HepG2 (cell line): Measurements from ENCODE around the gene GPR152. TPM values are rescaled to one million over a fixed set of nuclear protein-coding genes. Genes with fewer than 3 reads are reported as not detected.
"Not testable (repeated sequence)": the region's sequence is repeated elsewhere in the genome, so short reads cannot be mapped to it uniquely, and the experiment has no call there.

Experiments used
- ATAC-seq: fragments of 200-7000 bp; cut with Tn5 transposase; 3 replicates; pipeline ENCODE4 v1.9.1; 2020; ENCODE audit warnings: mild to moderate bottlenecking, moderate library complexity
- BruUV-seq: library from RNA; stranded (reverse); fragments of 400-500 nt; replicated peaks from 2 replicates; lab custom pipeline; 2021; lab: Mats Ljungman, UMichigan
- CTCF ChIA-PET: fragments of 300-600 bp; formaldehyde crosslinking; extraction: SDS; loops from one replicate; lab custom pipeline; 2021; ENCODE audit warnings: low total read pairs, inconsistent platforms, low intra/inter-chr PET ratio; lab: Yijun Ruan, JAX
- POLR2A ChIA-PET: fragments of 350-600 bp; sonication (Branson Sonifier 250); formaldehyde crosslinking; loops from one replicate; lab custom pipeline; 2020; ENCODE audit warnings: antibody characterized with exemption, inconsistent platforms; lab: Yijun Ruan, JAX
- DNase-seq: peaks from one replicate; pipeline ENCODE4 v3.0.0-alpha.2; 2015; ENCODE audit warnings: low spot score
- FAIRE-seq: peaks from 3 replicates; lab custom pipeline; 2011; peaks lifted over from hg19 to GRCh38; lab: Jason Lieb, UNC
- H2AFZ ChIP-seq: one replicate; pipeline ENCODE4 v1.6.1; 2011; ENCODE audit warnings: low read length, inconsistent platforms
- H3K27ac ChIP-seq: fragments of 300-600 bp; 3 replicates; pipeline ENCODE4 v1.8.0; 2011; ENCODE audit warnings: mixed run types, mild to moderate bottlenecking, mixed read lengths, low read length, inconsistent platforms; ENCODE audit not compliant: insufficient read depth; ENCODE audit errors: extremely low read length
- H3K27me3 ChIP-seq, 2 experiments: fragments of 200-600 bp in 1 of 2; 2 replicates in 1 of 2; 3 replicates in 1 of 2; pipeline versions ENCODE4 v1.6.0 to v1.8.0; 2011; ENCODE audit warnings: low read length in 2 of 2, mild to moderate bottlenecking in 2 of 2, moderate library complexity in 2 of 2, inconsistent platforms in 1 of 2; ENCODE audit not compliant: insufficient read depth in 2 of 2, control insufficient read depth in 1 of 2
- H3K36me3 ChIP-seq, 2 experiments: fragments of 200-600 bp in 1 of 2; replicated peaks in 1 of 2; 2 replicates in 1 of 2; 3 replicates in 1 of 2; pipeline versions ENCODE4 v1.5.1 to v1.8.0; 2011; ENCODE audit warnings: low read length in 2 of 2, inconsistent platforms in 1 of 2; ENCODE audit not compliant: insufficient read depth in 2 of 2, control insufficient read depth in 1 of 2
- H3K4me1 ChIP-seq: 2 replicates; pipeline ENCODE4 v1.5.1; 2012; ENCODE audit warnings: low read length, inconsistent platforms; ENCODE audit not compliant: insufficient read depth
- H3K4me2 ChIP-seq: 2 replicates; pipeline ENCODE4 v1.6.0; 2011; ENCODE audit warnings: low read depth, low read length, inconsistent platforms
- H3K4me3 ChIP-seq, 3 experiments: fragments of 200-600 bp in 1 of 3; sonication (generic), shearing (Covaris generic) in 1 of 3; replicated peaks in 1 of 3; 2 replicates each; pipeline ENCODE4 v1.5.1; 2011 to 2016; ENCODE audit warnings: low read length in 3 of 3, inconsistent platforms in 2 of 3, low read depth in 2 of 3, mild to moderate bottlenecking in 2 of 3, control low read depth in 1 of 3, mixed read lengths in 1 of 3; ENCODE audit not compliant: insufficient read depth in 1 of 3
- H3K79me2 ChIP-seq: one replicate; pipeline ENCODE4 v1.6.1; 2011; ENCODE audit warnings: low read length, inconsistent platforms; ENCODE audit not compliant: insufficient read depth
- H3K9ac ChIP-seq: 2 replicates; pipeline ENCODE4 v1.6.0; 2011; ENCODE audit warnings: mild to moderate bottlenecking, low read depth, low read length, inconsistent platforms; ENCODE audit not compliant: insufficient read depth
- H3K9me3 ChIP-seq: 2 replicates; pipeline ENCODE4 v1.5.1; 2012; ENCODE audit warnings: mild to moderate bottlenecking, low read length
- H4K20me1 ChIP-seq: 2 replicates; pipeline ENCODE4 v1.6.0; 2011; ENCODE audit warnings: inconsistent platforms, mild to moderate bottlenecking, low read length, moderate library complexity; ENCODE audit not compliant: insufficient read depth
- CENPBD1 ChIP-seq: sonication (generic); formaldehyde crosslinking; IDR thresholded peaks from 2 replicates; pipeline ENCODE4 v1.8.0; 2022; ENCODE audit warnings: missing genetic modification reagents, low read depth, mild to moderate bottlenecking, borderline replicate concordance
- CENPT ChIP-seq: sonication (generic); formaldehyde crosslinking; IDR thresholded peaks from 2 replicates; pipeline ENCODE4 v1.8.0; 2022; ENCODE audit warnings: low read depth, mild to moderate bottlenecking, moderate library complexity, missing genetic modification reagents
- FOXC1 ChIP-seq: sonication (generic); formaldehyde crosslinking; IDR thresholded peaks from 2 replicates; pipeline ENCODE4 v1.8.0; 2022; ENCODE audit warnings: mild to moderate bottlenecking, missing genetic modification reagents, borderline replicate concordance
- NR2F6 ChIP-seq, 2 experiments: IDR thresholded peaks; 2 replicates each; pipeline ENCODE4 v1.6.1; 2016; ENCODE audit warnings: antibody characterized with exemption in 1 of 2, mild to moderate bottlenecking in 1 of 2
- RXRA ChIP-seq: sonication (generic); formaldehyde crosslinking; IDR thresholded peaks from 2 replicates; pipeline ENCODE4 v1.5.1; 2020; ENCODE audit warnings: missing genetic modification reagents
- SP5 ChIP-seq: IDR thresholded peaks from 2 replicates; pipeline ENCODE4 v1.6.1; 2016; ENCODE audit warnings: low read depth, borderline replicate concordance
- TBX2 ChIP-seq: sonication (generic); formaldehyde crosslinking; IDR thresholded peaks from 2 replicates; pipeline ENCODE4 v1.5.0; 2020; ENCODE audit warnings: missing genetic modification reagents, mild to moderate bottlenecking, borderline replicate concordance
- ZNF770 ChIP-seq: sonication (generic); formaldehyde crosslinking; IDR thresholded peaks from 2 replicates; pipeline ENCODE4 v1.5.0; 2020; ENCODE audit warnings: mild to moderate bottlenecking, missing genetic modification reagents
- WGBS: methylation state at CpG from one replicate; pipeline ENCODE4 v1.1.6; 2017; ENCODE audit warnings: low lambda C conversion rate; 5-methylcytosine and 5-hydroxymethylcytosine counted together
- in situ Hi-C: cut with HindIII; loops from 2 replicates; pipeline ENCODE4 v1.10.0; 2017; ENCODE audit warnings: low pct_unique_long_range_greater_than_20kb; ENCODE audit not compliant: extremely low pct_ligation_motif_present
- intact Hi-C: fragments of 100-400 bp; cut with micrococcal nuclease; formaldehyde crosslinking; loops from one replicate; pipeline ENCODE4 v1.10.0; 2022; ENCODE audit not compliant: unreplicated experiment
- polyA plus RNA-seq, 8 experiments: library from polyadenylated mRNA; depleted of rRNA in 3 of 8; stranded (reverse) in 7 of 8; unstranded in 1 of 8; fragments of >200 nt; fragmentation: Illumina TruSeq in 4 of 8; extraction: Trizol in 4 of 8; gene quantifications; 2 replicates each; pipeline versions ENCODE4 v1.2.1 to v1.2.3, GENCODE V29; 2011 to 2016; ENCODE audit warnings: low read depth in 4 of 8, missing spikeins in 1 of 8, mixed read lengths in 1 of 8; ENCODE audit not compliant: insufficient read depth in 1 of 8
- total RNA-seq, 5 experiments: library from RNA; depleted of rRNA; stranded (reverse); fragments of >200 nt; fragmentation: Illumina TruSeq; extraction: Trizol; gene quantifications; 2 replicates each; pipeline ENCODE4 v1.2.3, GENCODE V29; 2016; ENCODE audit warnings: low read depth in 1 of 5

Gene GPR152
- total and polyA plus RNA-seq, 2 of the 13 experiments (the other 11 are each of a cell fraction or from before 2014, with no cell fraction given) = not detected

- no peak for TF ChIP-seq CENPBD1
- TF ChIP-seq CENPT (CRISPR knock-in tag) = no peak
- TF ChIP-seq SP5 (CRISPR knock-in tag) = peak; percentile 49; the same call in 1 of the 2 replicates
- peak; percentile 20; the same call in 1 of the 2 replicates for TF ChIP-seq NR2F6 (IDR thresholded peaks at IDR 0.05)
- no peak for TF ChIP-seq NR2F6 (CRISPR knock-in tag; IDR thresholded peaks at IDR 0.05)
- no peak for TF ChIP-seq TBX2 (CRISPR knock-in tag)
- 0 out of 2 replicates have a peak, but pooled peaks have one; percentile 7 for TF ChIP-seq RXRA (CRISPR knock-in tag)
These were observed 47.9 kb downstream of the GPR152 start (continued) for GRCh38 chr11:67404515-67405195.

- WGBS = 93% methylated on average over 5 of the region's 9 CpGs
- FAIRE-seq, H3K27me3 ChIP-seq, H3K27ac ChIP-seq, H4K20me1 ChIP-seq, DNase-seq, CTCF ChIA-PET, H3K9ac ChIP-seq, H2AFZ ChIP-seq, intact Hi-C loops, ATAC-seq, H3K9me3 ChIP-seq, BruUV-seq: not testable (repeated sequence)
- peak overlapping the region in 1 of 3 experiments; percentile 57; a peak in 2 of 6 replicates for H3K4me3 ChIP-seq
- H3K4me2 ChIP-seq = peak overlapping the region; percentile 69
- in situ Hi-C loops = loop anchor here (5.0 kb wide), 2 partner anchors 64 to 104 kb away; partner anchors contain the start of genes CDK2AP2, PITPNM1 and TMEM134
- TF ChIP-seq ZNF770 = peak; percentile 73; the same call in 1 of the 2 replicates
- TF ChIP-seq FOXC1 (CRISPR knock-in tag) = peak; percentile 63; the same call in 1 of the 2 replicates
- POLR2A ChIA-PET = interaction anchor here (1.1 to 6.2 kb wide), 6 partner anchors 11 to 80 kb away, joined by 4 to 81 read pairs (median 29); partner anchors contain the start of genes AIP, POLD4 and RAD9A
- peaks cover 7 to 12% of the 10 kb centered on the region in 2 experiments; a peak in 3 of 5 replicates for H3K36me3 ChIP-seq
- peaks cover 14% of the 10 kb centered on the region for H3K79me2 ChIP-seq
- peaks cover 58% of the 10 kb centered on the region for H3K4me1 ChIP-seq
These were observed 49.4 kb downstream of the GPR152 start for GRCh38 chr11:67403085-67403484.
